GM19035 (cell line): ENCODE results near the gene DAZAP1.

ENCODE experiments used
- ATAC-seq: cut with Tn5 transposase; IDR thresholded peaks from one replicate; pipeline ENCODE4 v1.9.1; 2021; ENCODE audit not compliant: unreplicated experiment

DAZAP1 gene

GRCh38 chr19:1393841-1394240, 13.5 kb upstream of the DAZAP1 start:
- no peak for ATAC-seq

GRCh38 chr19:1394252-1395193, 12.9 kb upstream of the DAZAP1 start:
- no peak for ATAC-seq

GRCh38 chr19:1395194-1396018, 12.0 kb upstream of the DAZAP1 start:
- ATAC-seq = no peak

GRCh38 chr19:1396019-1396767, 11.2 kb upstream of the DAZAP1 start:
- no peak for ATAC-seq

GRCh38 chr19:1396768-1397679, 10.4 kb upstream of the DAZAP1 start:
- no peak for ATAC-seq

GRCh38 chr19:1397838-1398237, 9.5 kb upstream of the DAZAP1 start:
- no peak for ATAC-seq

GRCh38 chr19:1399079-1399478, 8.3 kb upstream of the DAZAP1 start:
- no peak for ATAC-seq

GRCh38 chr19:1399745-1400144, 7.6 kb upstream of the DAZAP1 start:
- ATAC-seq = no peak

GRCh38 chr19:1400281-1401137, 6.9 kb upstream of the DAZAP1 start:
- ATAC-seq = no peak

- no peak for ATAC-seq
Measured at GRCh38 chr19:1401138-1401888, 6.1 kb upstream of the DAZAP1 start, which contains the start of gene GAMT. TSS of gene GAMT (minus strand) at chr19:1401542. CDS start at chr19:1401476, 66 bp downstream.

- no peak for ATAC-seq
Measured at GRCh38 chr19:1401889-1402217, 5.5 kb upstream of the DAZAP1 start.

- no peak for ATAC-seq
Measured at GRCh38 chr19:1402411-1403070, 4.8 kb upstream of the DAZAP1 start.

GRCh38 chr19:1406774-1407527, 435 bp upstream of the DAZAP1 start:
- peak; percentile 81 for ATAC-seq

GRCh38 chr19:1408300-1409203, 1.2 kb downstream of the DAZAP1 start:
- no peak for ATAC-seq

- no peak for ATAC-seq
Measured at GRCh38 chr19:1409204-1410005, 2.0 kb downstream of the DAZAP1 start.
